ENCODE measurements around the gene CDKAL1.

GRCh38 chr6:21051777-21052176, 517.5 kb downstream of the CDKAL1 start:
- TF ChIP-seq, protein P1, sequence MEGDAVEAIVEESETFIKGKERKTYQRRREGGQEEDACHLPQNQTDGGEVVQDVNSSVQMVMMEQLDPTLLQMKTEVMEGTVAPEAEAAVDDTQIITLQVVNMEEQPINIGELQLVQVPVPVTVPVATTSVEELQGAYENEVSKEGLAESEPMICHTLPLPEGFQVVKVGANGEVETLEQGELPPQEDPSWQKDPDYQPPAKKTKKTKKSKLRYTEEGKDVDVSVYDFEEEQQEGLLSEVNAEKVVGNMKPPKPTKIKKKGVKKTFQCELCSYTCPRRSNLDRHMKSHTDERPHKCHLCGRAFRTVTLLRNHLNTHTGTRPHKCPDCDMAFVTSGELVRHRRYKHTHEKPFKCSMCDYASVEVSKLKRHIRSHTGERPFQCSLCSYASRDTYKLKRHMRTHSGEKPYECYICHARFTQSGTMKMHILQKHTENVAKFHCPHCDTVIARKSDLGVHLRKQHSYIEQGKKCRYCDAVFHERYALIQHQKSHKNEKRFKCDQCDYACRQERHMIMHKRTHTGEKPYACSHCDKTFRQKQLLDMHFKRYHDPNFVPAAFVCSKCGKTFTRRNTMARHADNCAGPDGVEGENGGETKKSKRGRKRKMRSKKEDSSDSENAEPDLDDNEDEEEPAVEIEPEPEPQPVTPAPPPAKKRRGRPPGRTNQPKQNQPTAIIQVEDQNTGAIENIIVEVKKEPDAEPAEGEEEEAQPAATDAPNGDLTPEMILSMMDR (IDR thresholded peaks at IDR 0.05; ENCODE audit: low read length) = no peak
- TF ChIP-seq EZH2phosphoT487 (IDR thresholded peaks at IDR 0.05; ENCODE audit: low read length) (no peak), EZH2 (optimal IDR thresholded peaks at IDR 0.05; ENCODE audit: low read depth, low read length) (no peak)
